Prostate gland (tissue), 2 donors: ENCODE data around the gene AP5B1. TPM values are rescaled to one million over a fixed set of nuclear protein-coding genes. Genes with fewer than 3 reads are reported as not detected.
"Not testable (repeated sequence)": the region's sequence is repeated elsewhere in the genome, so short reads cannot be mapped to it uniquely, and the experiment has no call there.

Experiments
- DNase-seq: peaks from one replicate; pipeline ENCODE4 v3.0.0-alpha.2; 2019; ENCODE audit warnings: low spot score
- H3K27ac ChIP-seq, 2 donors: fragments of 200-600 bp; sonication (generic); 2 replicates each; pipeline ENCODE4 v1.5.1; 2017 to 2019
- H3K27me3 ChIP-seq: fragments of 200-600 bp; sonication (generic); replicated peaks from 2 replicates; pipeline ENCODE4 v1.5.1; 2019; ENCODE audit not compliant: insufficient read depth
- H3K36me3 ChIP-seq, 2 donors: fragments of 200-600 bp; sonication (generic); 1 replicate in 1 of 2; 2 replicates in 1 of 2; pipeline versions ENCODE4 v1.5.1 to v1.8.1; 2017 to 2019
- H3K4me1 ChIP-seq: fragments of 200-600 bp; sonication (generic); replicated peaks from 2 replicates; pipeline ENCODE4 v1.5.1; 2019
- H3K4me3 ChIP-seq, 2 donors: fragments of 200-600 bp; sonication (generic); 2 replicates each; pipeline ENCODE4 v1.5.1; 2017 to 2019
- H3K9me3 ChIP-seq: fragments of 200-600 bp; sonication (generic); 2 replicates; pipeline ENCODE4 v1.5.1; 2017
- CTCF ChIP-seq, 4 experiments: fragments of 200-600 bp in 2 of 4; fragments of 450-650 bp in 2 of 4; sonication (generic) in 2 of 4; IDR thresholded peaks; 1 replicate in 3 of 4; 2 replicates in 1 of 4; pipeline ENCODE4 v1.5.1; 2016 to 2019; ENCODE audit warnings: antibody characterized with exemption in 4 of 4, mild to moderate bottlenecking in 2 of 4, moderate library complexity in 2 of 4
- POLR2A ChIP-seq: fragments of 450-650 bp; IDR thresholded peaks from one replicate; pipeline ENCODE4 v1.6.1; 2016; ENCODE audit warnings: antibody characterized with exemption, mild to moderate bottlenecking
- POLR2AphosphoS5 ChIP-seq: sonication (generic); formaldehyde crosslinking; IDR thresholded peaks from one replicate; pipeline ENCODE4 v1.6.1; 2017; ENCODE audit warnings: antibody characterized with exemption
- WGBS: methylation state at CpG from one replicate; pipeline ENCODE4 v1.1.5; 2018; 5-methylcytosine and 5-hydroxymethylcytosine counted together
- intact Hi-C: fragments of 100-400 bp; cut with DNase I; formaldehyde crosslinking; loops from one replicate; pipeline ENCODE4 v1.14.2; 2022
- total RNA-seq, 2 donors: library from RNA; depleted of rRNA; stranded (reverse); fragments of >200 nt; gene quantifications; one replicate each; pipeline ENCODE4 v1.1.0, GENCODE V29; 2016

Gene AP5B1
- total RNA-seq, 2 donors from 2014 or later = 15.4 to 18.8 TPM

DNA sequence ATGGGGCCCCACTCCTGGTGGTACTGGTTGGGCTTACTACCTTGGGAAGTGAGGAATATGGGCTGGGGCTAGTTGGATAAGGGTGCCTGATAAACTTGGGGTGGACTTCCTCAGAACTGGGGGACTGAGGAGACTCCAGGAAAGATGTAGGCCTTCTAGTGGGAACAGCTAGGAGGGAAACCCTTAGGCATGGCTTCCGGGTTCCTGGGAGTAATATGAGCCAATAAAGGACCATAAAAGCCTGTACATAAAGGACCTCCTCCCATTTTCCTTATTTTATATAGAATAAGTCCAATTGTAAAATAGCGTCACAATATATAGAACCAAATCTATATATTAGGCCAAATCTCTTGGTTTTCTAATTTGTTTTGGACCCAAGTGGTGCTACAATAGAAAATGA is 41.8 kb downstream of the AP5B1 start:
- no peaks in the 10 kb centered on the region for H3K36me3 ChIP-seq
- H3K4me3 ChIP-seq = no peak overlapping the region
- H3K4me1 ChIP-seq = no peaks in the 10 kb centered on the region
- no peak for DNase-seq
- intact Hi-C loops = no loop called here
- no peaks in the 10 kb centered on the region for H3K27me3 ChIP-seq
- no peak overlapping the region for H3K27ac ChIP-seq
- TF ChIP-seq POLR2AphosphoS5 (no peak), POLR2A (no peak), CTCF (IDR thresholded peaks at IDR 0.05) (no peak)
- no peaks in the 10 kb centered on the region for H3K9me3 ChIP-seq
- 69% methylated on average over 2 of the region's 2 CpGs for WGBS

DNA sequence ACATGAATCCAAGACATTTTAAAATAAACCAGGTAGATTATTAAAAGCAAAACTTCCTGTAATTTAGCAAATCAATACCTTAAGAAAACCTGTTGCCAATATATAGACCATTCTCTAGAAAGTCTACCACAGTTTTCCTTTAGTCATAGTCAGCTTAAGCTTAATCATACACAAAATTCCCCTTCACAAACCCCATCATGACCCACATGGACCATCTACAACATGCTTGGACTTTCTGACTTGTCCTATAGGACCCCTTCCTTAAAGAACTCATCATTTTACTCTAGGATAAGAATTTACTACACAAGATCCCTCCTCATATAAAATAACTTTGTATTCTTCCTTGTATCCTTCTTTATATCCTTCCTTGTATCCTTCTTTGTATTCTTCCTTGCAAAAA is 44.0 kb downstream of the AP5B1 start:
- no peak overlapping the region for H3K4me3 ChIP-seq
- H3K27ac ChIP-seq = no peak overlapping the region
- H3K36me3 ChIP-seq = no peaks in the 10 kb centered on the region
- no peaks in the 10 kb centered on the region for H3K4me1 ChIP-seq
- no peaks in the 10 kb centered on the region for H3K27me3 ChIP-seq
- TF ChIP-seq POLR2A (no peak), CTCF (IDR thresholded peaks at IDR 0.05) (no peak), POLR2AphosphoS5 (no peak)
- no peak for DNase-seq
- no peaks in the 10 kb centered on the region for H3K9me3 ChIP-seq
- intact Hi-C loops = no loop called here

DNA sequence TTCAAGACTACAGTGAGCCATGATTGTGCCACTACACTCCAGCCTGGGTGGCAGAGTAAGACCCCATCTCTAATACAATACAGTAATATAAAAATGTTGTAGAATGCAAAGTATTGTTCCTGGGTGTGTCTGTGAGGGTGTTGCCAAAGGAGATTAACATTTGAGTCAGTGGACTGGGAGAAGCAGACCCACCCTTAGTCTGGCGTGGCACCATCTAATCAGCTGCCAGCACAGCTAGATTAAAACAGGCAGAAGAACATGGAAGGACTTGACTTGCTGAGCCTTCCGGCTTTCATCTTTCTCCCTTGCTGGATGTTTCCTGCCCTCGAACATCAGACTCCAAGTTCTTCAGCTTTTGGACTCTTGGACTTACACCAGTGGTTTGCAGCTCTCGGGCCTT is 45.7 kb downstream of the AP5B1 start:
- H3K27me3 ChIP-seq, H3K4me3 ChIP-seq, H3K9me3 ChIP-seq, intact Hi-C loops, H3K36me3 ChIP-seq, DNase-seq, H3K27ac ChIP-seq, H3K4me1 ChIP-seq: not testable (repeated sequence)
- WGBS = 87% methylated on average over 4 of the region's 4 CpGs

DNA sequence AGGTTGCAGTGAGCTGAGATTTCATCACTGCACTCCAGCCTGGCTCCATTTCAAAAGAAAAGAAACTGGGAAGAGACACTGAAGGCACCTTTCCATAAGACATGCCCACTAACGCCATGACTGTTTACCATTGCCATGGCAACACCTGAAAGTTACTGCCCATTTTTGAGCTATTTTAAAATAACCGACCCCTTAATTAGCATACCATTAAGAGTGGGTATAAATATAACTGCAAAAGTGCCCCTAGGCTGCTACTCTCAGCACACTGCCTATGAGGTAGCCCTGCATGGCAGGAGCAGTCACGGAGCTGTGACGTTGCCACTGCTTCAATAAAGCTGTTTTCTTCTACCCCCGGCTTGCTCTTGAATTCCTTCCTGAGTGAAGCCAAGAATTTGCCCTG is 50.3 kb downstream of the AP5B1 start:
- no peaks in the 10 kb centered on the region for H3K4me1 ChIP-seq
- H3K36me3 ChIP-seq = no peaks in the 10 kb centered on the region
- H3K4me3 ChIP-seq = no peak overlapping the region
- DNase-seq = no peak
- intact Hi-C loops = no loop called here
- TF ChIP-seq POLR2A (no peak), CTCF (IDR thresholded peaks at IDR 0.05) (no peak), POLR2AphosphoS5 (no peak)
- H3K9me3 ChIP-seq = no peaks in the 10 kb centered on the region
- 39% methylated on average over 5 of the region's 5 CpGs for WGBS
- H3K27ac ChIP-seq = no peak overlapping the region
- no peaks in the 10 kb centered on the region for H3K27me3 ChIP-seq

DNA sequence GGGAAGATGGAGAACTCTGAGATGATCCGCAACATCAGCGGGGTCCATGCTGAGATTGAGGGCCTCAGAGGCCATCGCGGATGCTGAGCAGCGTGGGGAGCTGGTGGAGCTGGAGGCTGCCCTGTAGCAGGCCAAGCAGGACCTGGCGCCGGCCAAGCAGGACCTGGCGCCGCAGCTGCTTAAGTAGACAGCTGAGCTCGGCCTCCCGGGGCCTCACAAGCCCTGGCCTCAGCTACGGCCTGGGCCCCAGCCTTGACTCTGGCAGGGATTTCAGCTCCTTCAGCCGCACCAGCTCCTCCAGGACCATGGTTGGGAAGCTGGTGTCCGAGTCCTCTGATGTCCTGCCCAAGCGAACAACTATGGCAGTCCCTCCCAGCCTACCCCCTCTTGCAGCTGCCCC is 52.9 kb downstream of the AP5B1 start:
- WGBS = 91% methylated on average over 15 of the region's 15 CpGs
- no peaks in the 10 kb centered on the region for H3K27me3 ChIP-seq
- intact Hi-C loops = no loop called here

More for the DNA sequence above, 52.9 kb downstream of the AP5B1 start:
- Histone ChIP-seq H3K4me3 (no peak overlapping the region), H3K4me1 (no peaks in the 10 kb centered on the region), H3K9me3 (no peaks in the 10 kb centered on the region), H3K27ac (no peak overlapping the region), H3K36me3 (no peaks in the 10 kb centered on the region)
- DNase-seq = no peak
- TF ChIP-seq CTCF (IDR thresholded peaks at IDR 0.05) (no peak), POLR2AphosphoS5 (no peak), POLR2A (no peak)
